HG02798 (cell line): ENCODE data around the gene TKTL2.

Source experiments
- ATAC-seq: cut with Tn5 transposase; IDR thresholded peaks from one replicate; pipeline ENCODE4 v1.9.1; 2021; ENCODE audit warnings: mild to moderate bottlenecking; ENCODE audit not compliant: unreplicated experiment, poor library complexity

The TKTL2 gene, protein sequence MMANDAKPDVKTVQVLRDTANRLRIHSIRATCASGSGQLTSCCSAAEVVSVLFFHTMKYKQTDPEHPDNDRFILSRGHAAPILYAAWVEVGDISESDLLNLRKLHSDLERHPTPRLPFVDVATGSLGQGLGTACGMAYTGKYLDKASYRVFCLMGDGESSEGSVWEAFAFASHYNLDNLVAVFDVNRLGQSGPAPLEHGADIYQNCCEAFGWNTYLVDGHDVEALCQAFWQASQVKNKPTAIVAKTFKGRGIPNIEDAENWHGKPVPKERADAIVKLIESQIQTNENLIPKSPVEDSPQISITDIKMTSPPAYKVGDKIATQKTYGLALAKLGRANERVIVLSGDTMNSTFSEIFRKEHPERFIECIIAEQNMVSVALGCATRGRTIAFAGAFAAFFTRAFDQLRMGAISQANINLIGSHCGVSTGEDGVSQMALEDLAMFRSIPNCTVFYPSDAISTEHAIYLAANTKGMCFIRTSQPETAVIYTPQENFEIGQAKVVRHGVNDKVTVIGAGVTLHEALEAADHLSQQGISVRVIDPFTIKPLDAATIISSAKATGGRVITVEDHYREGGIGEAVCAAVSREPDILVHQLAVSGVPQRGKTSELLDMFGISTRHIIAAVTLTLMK

DNA sequence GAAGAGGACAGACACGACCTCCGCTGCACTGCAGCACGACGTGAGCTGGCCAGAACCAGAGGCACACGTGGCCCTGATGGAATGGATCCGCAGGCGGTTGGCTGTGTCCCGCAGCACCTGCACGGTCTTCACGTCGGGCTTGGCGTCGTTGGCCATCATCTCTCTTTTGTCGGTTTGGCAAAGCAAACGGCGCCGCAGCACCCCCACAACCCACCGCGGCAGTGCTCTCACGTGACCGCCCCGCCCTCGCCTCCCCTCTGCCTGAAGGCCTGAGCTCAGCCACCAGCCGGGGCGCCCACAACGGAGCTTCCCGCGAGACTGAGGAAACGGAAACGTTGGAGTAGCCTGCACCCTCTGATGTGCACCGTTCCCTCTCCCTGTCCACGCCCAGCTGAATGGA lies at the start of gene TKTL2:
TSS of gene TKTL2 (minus strand) at position 179 of the 400 bp plus-strand sequence. CDS start at position 159, 20 bp downstream.
- ATAC-seq, result no peak

DNA sequence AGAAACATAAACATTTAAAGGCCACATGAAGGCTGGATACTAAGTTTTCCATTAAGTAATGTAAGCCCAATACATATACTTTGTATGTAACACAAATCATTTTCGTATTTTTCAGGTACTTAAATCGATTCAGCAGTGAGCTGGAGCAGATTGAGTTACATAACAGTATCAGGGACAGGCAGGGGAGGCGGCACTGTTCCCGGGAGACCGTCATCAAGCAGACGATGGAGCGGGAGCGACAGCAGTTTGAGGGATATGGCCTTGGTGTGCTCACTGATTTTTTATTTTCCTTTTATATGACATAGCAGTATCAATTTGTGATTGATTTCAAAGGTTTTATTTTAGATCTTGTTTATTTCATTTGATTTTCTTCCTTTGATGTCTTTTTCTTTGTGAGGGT lies 41.6 kb upstream of the TKTL2 start:
- ATAC-seq, result no peak

DNA sequence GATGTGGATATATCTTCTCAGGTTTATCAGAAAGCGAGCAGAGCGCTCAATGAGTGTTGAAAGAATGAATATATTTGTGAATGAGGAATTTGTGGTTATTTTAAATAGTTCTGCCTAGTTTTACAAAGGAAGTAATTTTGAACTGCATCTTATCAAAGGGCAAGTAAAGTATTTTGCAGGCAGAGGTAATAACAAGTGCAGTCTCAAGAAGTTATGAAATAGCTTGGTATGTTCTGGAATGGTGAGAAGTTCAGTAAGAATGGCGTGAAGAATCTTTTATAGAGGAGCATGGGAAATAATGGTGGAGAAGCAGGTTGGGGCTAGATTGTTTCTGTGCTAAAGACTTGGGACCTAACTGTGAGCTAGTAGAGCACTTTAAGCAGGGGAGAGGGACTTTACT lies 31.8 kb upstream of the TKTL2 start:
- no peak for ATAC-seq

DNA sequence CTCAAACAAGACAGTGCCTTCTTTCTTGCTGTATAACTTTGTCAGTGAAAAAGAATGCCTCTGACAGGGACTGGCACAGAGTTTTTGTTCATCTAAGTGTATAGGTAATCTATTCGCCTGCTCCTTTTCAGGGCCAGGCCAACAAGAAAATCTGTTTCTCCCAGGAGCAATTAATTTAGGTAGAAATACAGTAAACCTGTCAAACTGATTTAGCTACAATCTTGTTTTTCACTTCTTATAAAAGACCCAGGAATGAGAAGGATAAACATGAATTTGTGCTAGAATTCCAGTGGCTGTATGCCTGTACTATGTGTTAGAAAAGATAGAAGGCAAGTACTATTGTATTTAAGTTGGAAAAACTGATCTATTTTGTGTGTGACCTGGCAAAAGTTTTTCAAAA lies 27.0 kb upstream of the TKTL2 start:
- ATAC-seq, result no peak

DNA sequence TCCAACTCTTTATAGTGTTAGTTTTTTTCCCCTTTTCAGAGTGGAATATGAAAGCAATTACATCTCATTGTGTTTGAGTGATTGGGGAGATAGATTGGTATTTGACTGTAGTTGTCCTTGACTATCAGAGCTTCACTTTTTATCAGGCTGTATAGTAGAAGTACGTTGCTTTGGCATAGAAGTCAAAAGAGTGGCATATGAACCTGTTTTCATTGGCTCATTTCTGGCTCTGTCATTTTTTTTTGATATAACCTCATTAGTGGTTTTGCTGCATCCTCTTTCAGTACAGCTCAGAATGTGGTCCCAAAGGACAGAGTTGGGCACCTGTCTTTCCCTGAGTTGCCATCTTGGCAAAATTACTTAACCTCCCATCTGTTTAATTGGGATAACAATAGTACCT lies 22.3 kb upstream of the TKTL2 start:
- ATAC-seq, result peak; percentile 14

DNA sequence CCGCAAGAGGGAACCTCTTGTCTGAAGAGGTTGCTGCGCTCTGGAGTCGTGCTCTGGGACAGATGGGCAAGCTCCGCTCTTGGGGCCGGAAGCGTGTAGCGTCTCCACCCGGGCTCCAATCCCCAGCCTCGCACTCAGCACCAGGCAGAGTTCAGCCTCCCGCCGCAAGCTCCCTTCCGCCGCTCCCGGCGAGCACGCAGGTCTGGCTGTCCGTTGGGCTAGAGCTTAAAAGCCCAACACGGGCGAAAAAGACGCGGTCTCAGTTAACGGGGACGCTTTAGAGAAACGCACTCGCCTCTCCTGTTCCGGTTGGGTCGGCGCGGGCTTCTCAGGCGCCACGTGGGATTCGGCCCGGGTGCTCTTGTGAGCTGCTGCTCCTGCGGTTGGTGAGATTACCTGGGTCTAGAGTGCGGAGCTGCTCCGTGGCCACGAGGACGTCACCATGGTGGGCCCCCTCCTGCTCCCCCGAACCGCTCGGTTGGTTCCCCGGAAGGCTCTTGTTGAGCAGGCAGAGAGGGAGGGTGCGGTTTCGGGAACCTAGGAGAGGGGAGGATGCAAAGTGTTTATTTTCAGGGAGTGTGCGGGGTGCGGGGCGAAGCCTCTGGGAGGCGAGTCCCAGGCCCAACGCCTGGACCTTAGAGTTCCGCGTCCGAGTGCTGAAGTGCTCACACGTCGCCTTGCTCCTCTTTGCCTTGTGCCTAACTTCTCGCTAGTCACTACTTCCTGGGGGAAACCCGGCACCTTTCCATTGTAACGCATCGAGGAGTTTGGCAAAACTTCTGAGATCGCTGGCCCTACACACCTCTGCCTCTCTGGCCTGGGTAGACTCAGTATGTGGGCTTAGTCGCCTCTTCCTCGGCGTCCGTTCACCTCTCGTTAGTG lies 21.0 kb upstream of the TKTL2 start, which contains the start of gene TMA16:
TSS of gene TMA16 (plus strand) at position 331 of the 882 bp plus-strand sequence. CDS start at position 443, 112 bp downstream.
- ATAC-seq, result peak; percentile 93

DNA sequence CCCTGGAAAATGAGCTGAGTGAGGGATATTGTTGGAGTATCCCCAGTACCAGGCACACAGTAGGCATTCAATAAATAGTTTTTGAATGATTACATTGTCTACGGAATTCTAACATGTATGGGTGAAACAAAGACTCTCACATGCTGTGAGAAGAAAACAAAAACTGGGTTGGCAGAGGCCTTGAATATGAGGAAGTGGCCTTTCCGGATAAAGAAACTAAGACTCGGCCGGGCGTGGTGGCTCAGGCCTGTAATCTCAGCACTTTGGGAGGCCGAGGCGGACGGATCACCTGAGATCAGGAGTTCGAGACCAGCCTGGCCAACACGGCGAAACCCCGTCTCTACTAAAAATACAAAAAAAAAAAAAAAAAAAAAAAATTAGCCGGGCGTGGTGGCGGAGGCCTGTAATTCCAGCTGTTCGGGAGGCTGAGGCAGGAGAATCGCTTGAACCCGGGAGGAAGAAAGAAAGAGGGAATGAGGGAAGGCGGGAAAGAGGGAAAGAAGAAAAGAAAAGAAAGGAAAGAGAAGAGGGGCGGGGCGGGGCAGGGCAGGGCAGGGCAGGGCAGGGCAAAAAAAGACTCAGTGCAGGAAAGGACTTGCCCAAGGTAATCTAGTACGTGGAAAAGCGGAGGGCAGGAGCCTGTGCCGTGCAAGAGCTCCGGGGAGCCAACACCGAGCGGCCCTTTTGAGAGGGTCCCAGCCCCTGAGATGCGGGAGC lies 20.2 kb upstream of the TKTL2 start:
- no peak for ATAC-seq

DNA sequence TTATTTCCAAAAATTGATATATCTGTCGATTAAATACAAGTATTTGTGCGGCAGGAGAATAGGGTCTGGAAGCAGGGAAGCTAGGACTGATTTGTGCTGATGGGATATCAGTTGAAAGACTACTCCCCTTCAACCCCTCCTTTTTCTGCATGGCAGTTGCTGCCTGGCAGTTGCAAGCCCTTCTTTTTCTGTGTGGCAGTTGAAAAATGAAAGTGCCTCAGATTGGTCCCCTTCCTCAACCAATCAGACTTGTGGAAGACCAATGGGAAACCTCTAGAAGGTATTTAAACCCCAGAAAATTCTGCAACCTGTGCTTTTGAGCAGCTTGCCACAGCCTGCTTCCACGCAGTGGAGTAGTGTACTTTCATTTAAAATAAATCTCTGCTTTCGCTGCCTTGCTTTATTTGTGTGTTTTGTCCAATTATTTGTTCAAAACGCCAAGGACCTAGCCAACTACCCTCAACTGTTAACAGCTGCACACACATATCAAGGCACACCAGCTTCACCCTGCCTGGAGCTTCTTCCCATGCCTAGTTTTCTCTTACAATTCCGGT lies 19.5 kb upstream of the TKTL2 start:
- no peak for ATAC-seq

DNA sequence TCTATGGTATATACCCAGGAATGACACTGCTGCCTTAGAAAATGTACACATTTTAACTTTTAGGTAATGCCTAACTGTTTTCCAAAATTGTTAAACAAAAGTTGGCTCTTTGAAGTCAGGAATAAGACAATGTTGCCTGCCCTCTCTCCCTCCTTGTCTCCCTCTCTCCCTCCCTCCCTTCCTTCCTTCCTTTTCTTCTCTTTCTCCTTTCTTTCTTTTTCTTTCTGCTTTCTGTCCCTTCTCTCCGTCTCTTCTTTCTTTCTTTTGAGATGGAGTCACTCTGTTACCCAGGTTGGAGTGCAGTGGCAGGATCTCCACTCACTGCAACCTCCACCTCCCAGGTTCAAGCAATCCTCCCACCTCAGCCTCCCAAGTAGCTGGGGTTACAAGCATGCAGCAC lies 16.4 kb upstream of the TKTL2 start:
- ATAC-seq, result no peak

DNA sequence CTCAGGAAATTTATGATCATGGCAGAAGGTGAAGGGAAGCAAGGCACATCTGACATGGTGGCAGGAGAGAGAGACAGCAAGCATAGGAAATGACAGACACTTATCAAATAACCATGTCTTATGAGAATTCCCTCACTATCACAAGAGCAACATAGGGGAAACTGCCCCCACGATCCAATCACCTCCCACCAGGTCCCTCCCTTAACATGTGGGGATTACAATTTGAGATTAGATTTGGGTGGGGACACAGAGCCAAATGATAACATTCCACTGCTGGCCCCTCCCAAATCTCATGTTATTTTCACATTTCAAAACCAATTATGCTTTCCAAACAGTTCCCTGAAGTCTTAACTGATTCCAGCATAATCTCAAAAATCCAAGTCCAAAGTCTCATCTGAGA lies 12.8 kb upstream of the TKTL2 start:
- no peak for ATAC-seq

DNA sequence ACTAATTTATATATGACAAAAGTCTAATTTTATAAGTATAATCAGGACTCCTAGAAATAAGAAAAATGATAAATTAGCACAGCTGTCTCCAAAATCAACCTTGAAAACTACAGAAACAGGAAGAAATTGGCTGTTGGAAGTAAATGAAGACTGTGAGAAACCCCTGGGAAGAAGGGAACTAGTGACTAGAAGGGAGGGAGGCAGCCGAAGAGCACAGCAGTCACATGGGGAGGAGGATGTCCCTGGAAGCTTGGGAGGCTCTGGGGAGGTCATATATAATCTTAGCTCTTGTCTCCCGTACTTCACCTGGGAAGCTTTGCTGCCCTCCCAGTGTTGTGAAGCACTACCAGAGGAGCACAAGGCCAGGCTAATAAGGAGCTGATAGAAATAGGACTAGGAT lies 12.0 kb upstream of the TKTL2 start:
- ATAC-seq, result no peak

DNA sequence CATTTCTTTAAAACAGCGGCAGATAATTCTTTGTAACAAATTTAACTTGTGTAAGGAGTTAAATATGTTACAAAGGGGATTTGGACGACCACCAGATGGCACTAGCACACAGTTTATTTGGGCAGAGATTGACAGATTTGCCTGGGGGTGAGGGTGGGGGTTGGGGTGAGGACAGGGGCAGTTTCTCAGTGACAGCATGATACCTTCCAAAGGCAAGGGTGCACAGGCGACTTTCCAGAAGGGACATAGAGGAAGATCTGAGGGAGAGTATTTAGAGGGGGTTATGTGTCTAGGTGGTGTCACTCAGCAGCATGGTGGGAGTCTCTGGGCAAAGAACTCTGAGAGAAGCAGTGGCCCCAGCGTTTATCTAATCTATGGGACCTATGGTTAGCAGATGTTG lies 11.4 kb upstream of the TKTL2 start:
- peak; percentile 56 for ATAC-seq

DNA sequence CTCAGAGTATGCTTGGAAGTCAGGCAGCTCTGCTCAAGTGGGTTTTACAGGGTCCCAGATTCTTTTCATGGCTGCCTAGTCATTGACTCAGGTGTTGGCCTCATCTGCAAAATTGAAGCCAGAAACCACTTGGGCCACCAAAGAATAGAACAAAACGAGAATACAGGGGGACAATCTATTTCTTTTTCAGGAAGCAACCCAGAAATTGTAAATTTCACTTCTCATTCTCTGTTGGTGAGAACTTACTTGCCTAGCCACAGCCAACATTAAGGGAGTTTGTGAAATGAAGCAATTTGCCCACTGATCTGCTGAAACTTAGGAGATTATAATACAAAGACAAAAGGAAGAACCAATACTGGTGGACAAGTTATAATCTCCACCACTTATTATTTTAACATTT lies 8.6 kb upstream of the TKTL2 start:
- ATAC-seq, result peak; percentile 66

DNA sequence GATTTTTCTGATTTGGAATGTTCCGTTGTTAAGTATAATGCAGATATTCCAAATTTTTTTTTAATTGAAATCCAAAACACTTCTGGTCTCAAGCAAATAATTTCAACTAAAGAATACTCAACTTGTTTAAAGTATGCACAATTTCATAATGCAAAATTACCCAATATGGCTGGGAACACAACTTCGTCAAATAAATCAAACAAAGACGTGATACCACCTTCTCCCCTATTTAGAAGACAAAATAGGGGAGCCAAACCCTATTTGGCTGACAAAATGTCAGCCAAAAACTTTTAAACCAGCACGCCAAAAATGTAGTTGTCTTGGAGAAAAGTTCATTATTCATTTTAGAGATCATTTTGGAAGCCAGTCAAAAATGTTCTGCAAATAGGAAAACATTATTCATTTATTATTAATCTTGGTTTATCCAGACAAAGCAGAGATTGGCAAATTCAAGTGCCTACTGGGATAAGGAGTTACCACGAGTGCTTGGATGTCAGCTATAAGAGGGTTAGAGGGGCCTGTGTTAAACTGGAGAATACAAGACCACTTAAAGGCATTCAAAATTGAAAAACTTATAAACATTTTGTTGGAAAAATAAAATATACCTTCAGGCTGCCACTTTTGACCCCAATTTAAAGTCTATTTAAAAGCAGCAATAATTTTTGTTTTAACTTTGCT lies 3.3 kb upstream of the TKTL2 start:
- no peak for ATAC-seq

DNA sequence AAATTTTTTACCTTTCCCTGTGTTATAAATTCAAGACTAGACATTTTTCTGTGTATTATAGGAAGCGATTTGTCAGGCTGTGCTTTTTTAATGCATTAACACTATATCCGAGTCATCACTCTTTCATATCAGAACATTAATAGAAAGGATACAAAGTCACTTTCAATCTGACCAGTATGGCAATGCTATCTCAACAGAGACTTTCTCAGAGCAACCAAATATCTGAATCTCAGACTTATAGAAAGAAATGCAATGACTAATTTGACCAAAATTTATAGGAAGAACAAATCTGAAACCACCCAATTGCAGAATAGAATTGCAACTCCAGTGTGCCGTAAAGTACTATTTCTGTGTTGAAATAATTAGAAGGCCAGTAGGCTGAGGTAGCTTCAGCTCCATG lies 473 bp upstream of the TKTL2 start:
- ATAC-seq, result no peak

DNA sequence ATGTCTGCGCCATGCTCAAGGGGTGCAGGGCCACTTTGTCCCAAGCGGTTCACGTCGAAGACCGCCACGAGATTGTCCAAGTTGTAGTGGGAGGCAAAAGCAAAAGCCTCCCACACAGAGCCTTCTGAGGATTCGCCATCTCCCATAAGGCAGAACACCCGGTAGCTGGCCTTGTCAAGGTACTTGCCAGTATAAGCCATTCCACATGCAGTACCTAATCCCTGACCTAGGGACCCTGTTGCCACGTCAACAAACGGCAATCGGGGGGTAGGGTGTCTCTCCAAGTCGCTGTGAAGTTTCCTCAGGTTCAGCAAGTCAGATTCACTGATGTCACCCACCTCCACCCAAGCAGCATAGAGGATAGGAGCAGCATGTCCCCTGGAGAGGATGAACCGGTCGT lies 424 bp downstream of the TKTL2 start:
- ATAC-seq, result no peak

DNA sequence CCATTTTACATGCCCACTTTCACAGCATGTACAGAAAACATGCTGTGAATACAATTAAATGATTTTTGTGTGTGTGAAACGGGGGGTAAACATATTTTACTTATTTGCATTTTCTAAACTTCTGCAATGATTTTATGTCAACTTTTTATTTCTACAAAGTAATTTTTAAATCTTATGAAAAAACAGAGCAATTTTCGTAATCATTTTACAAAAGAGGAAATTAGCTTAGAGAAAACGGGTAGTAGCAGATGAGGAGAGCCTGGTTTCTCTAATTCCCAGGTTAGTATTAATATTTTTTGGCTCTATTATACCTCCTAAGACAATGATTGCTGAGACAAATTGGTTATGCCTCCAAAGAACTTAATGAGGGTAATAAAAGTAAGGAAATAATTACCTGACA lies 3.2 kb downstream of the TKTL2 start:
- no peak for ATAC-seq

DNA sequence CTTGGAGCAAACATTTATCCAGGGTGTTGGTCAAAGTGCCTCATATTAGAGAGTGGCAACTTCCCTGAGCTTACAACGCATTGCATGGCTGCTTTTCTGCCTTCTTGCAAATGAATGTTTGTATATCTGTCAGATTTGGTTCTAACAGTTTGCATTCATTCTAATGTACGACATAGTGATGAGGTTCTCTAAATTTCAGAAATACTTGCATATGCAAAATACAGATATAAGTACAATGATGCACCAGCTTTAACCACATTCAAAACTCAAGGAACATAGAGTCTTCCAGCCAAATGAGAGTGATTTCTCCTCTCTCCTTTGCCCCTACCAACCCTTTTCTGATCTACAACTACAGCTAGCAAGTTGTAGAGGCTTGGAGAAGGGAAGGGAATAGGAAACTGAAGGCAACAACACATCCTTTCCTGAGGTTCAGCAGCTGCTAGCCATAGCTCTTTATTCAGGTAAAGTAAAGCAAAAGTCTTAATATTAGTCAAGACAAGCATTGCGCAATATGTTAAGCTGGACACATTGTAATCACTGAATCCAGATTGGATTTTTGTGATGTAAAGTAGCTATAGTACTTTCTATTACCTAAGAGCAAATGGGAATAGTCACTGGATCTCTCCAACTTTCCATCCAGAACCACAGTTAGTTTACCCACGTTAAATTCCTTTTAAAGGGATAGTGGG lies 6.3 kb downstream of the TKTL2 start:
- no peak for ATAC-seq

DNA sequence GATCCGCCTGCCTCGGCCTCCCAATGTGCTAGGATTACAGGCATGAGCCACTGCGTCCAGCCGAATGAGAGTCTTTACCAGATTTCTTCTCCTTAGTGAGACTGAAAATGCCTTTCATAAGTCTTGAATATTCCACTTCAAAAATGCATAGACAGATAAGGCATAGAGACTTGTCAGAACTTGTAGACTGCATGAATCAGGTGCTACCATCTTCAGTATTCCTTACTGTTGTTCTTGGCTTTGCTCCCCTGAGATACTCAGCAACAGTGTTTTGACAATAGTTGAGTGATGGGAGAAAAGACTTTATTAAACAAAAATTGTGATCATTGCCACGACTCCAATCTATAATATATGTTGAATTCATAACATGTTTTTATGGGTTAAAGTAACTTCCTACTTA lies 11.0 kb downstream of the TKTL2 start:
- ATAC-seq, result no peak
